ENCODE measurements around the gene TMEM100.
"Not testable (repeated sequence)": the region's sequence is repeated elsewhere in the genome, so short reads cannot be mapped to it uniquely, and the experiment has no call there.

TMEM100 gene

DNA sequence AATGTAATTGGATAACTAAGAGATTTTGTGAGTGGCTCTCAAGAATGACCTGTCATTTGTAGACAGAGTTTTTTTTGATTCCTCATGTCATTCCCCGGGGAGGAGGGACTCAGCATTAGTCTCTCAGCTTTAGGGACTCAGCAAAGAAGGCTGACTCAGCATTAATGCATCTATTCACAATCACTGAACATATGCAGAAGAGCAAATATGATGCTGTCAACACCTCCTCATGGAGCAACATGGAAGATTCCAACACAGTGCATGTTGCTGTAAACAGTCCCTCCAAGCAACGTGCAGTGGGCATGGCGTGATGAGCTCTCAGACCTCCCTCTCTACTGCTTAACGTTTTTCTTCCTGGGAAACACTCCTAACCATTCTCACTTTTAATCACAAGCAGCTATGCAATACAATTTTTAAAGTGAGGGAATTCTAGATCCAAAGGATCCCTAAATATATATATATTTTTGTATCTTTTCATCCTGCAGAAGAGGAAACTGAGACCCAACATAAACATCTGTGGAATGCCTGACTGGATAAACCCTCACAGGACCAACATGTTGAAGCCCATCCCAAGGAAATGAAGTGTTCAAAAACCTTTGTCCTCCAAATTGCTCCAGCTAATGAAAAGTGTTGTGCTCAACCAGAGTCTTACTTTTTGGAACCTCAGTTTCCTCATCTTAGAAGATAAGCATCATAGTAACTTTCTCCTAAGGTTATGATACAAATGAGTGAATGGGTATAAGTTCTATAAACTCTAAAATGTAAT, 38.9 kb downstream of the TMEM100 start:
- no peak for DNase-seq

DNA sequence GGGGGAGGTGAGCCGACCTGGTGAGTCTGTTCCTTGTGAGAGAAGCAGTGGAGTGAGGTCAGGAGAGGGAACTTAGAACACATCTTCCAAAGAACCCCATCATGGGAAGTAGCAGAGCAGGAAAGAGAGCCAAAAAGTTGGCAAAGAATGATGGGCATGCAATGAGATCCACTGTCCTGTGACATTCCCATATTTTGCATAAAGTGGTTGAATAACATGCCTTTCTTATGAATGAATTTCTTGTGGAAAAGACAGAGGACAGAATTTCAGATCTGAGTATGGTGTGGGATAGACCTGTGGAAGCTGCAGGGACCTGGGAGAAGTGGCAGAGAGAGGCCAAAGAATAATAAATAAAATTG, 41.3 kb downstream of the TMEM100 start:
- DNase-seq, result no peak

DNA sequence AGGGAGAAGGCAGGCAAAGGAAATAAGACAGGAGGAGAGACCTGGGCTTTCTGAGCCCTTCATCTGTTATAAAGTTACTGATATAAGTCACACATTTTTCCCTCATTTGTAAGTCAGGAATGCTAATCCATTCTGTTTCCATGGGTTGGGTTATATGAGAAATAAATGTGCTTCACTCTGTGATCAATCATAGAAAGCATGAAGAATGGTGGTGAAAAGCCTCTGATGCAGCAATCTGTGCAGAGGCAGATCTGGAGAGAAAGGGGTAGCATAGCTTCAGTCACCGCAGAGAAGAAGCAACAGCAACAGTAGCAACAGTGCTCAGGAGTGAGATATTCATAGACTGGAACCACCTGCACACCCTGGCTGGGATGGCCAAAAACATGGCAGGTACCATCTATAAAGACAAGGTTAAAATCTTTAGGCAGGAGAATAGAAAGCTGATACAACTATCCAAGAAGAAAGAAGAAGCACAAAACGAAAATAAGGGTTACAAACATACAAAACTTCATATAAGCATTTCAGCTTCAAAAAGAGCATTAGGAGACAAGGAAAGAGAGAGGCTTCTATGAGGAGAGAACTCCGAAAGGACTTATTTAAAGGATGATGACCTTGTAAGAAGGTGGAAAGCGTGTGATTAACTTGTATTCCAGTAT, 41.9 kb downstream of the TMEM100 start:
- DNase-seq, result no peak

- no peak for DNase-seq
These were observed 45.2 kb downstream of the TMEM100 start for GRCh38 chr17:55677446-55677845.

- no peak for DNase-seq
These were observed 46.4 kb downstream of the TMEM100 start for GRCh38 chr17:55676274-55676673.

DNA sequence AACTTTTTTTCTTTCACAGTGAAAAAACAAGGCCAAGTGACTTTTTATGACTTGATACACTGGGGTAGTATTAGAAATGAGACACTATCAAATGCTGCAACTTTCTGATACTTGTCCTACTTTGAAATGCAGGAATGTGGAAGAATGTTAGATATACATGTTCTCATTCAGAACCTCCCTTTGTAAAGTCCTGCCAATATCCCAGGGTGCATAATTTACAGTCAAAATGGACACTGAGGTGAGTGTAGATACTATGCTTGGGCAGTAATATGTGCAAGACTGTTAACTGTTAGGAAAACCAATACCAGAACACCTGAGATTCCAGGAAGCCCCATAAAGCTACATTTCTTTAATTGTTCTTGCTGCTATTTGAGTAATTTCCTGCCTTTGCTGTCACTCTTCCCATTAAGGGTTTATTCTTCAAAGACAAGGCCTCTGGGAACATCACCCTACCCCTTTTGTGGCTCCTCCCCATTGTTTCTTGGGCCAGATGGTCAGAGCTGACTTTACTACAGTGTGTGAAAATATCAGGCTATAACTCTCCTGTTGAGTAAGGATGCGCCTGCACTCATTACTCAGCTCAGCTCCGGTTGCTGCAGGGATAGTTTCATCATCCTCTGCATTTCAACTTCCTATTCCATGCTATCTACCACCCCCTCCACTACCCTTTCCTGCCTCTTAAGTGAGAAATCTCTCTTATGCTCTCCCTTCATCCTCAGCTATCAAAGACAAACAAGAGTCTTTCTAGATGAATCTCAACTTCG, 48.7 kb downstream of the TMEM100 start:
- DNase-seq, result no peak

DNA sequence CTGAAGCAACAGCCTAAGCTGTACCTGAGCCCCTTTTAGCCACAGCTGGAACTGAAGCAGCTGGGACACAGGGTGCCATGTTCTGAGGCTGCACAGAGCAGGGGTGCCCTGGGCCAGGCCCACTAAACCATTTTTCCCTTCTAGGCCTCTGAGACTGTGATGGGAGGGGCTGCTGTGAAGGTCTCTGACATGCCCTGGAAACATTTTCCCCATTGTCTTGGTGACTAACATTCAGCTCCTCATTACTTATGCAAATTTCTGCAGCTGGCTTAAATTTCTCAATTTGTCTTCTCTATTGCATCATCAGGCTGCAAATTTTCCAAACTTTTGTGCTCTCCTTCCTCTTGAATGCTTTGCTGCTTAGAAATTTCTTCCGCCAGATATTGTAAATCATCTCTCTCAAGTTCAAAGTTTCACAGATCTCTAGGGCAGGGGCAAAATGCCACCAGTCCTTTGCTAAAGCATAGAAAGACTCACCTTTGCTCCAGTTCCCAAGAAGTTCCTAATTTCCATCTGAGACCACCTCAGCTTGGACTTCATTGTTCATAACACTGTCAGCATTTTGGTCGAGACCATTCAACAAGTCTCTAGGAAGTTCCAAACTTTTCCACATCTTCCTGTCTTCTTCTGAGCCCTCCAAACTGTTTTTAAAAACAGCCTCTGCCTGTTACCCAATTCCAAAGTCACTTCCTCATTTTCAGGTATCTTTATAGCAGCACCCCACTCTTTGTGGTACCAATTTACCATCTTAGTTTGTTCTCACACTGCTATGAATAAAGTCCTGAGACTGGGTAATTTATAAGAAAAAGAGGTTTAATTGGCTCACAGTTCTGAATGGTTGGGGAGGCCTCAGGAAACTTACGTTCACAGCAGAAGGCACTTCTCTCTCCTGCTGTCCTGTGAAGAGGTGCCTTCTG, 49.8 kb downstream of the TMEM100 start:
- no peak for DNase-seq

GRCh38 chr17:55672010-55672409, 50.7 kb downstream of the TMEM100 start:
- DNase-seq, result not testable (repeated sequence)
